HG03060 (cell line): ENCODE measurements around the gene USP24.

Experiments used
- ATAC-seq: cut with Tn5 transposase; IDR thresholded peaks from one replicate; pipeline ENCODE4 v1.9.1; 2021; ENCODE audit warnings: low read depth, moderate number of reproducible peaks; ENCODE audit not compliant: unreplicated experiment

USP24 gene

DNA sequence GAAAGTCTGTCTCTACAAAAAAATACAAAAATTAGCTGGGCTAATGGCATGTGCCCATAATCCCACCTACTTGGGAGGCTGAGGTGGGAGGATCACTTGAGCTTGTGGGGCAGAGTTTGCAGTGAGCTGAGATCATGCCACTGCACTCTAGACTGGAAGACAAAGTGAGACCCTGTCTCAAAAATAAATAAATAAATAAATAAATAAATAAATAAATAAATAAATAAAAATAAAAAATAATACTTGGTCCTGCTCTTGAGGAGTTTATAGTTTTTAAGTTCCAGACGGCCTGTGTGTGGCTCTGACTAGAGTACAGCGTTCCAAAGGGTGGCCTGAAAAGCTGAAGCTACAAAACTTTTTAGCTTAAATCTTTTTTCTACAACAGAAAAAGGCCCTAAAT lies 140.7 kb downstream of the USP24 start:
- no peak for ATAC-seq

DNA sequence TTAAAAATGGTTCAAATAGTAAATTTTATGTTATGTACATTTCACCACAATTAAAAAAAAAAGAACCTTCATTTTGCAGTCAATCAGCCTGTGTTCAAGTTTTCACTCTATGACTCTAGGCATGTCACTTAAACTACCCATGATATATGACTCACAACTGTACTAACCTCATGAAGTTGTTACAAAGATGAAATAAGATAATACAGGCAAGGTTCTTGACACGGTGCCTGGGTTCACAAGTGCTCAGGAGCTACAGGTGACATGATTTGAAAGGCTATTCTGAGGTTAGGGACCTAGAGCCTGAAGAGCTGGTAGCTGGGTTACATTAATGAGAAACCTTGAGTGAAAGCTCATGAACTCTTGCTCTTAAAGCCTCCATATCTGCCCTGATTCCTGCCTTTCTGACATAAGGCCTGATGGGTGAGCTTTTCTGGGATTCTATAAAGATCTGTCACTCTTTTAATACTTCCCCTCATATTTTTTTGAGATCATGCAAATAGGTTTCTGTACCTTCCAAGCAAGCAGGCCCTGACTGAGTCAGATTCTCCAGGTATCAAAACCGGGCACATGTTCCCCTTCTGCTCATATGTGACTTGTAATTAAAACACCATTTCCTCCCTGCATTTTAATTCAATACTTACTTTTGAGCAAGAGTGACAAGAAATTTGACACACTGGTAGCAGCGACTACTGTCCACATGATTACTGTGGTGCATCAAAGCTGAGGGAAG lies 141.8 kb downstream of the USP24 start:
- ATAC-seq, result peak; percentile 56

DNA sequence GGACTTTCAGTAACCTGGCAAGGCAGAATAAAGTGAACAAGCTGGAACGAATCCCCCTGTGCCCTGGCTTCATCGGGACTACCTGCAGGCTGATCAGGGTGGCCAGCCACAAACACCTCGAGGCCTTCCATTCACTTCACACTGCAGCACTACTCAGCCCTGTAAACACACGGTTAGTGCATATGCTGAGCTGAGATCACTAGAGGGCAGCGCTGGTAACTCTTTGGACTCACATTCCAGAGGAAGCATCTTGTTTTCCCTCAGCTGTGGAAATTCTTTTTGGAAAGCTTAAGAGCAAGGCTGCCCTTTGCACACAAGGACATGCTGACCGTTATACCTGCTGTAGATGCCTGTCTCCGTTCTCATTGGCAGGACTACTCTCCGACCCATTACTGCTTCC lies 143.7 kb downstream of the USP24 start:
- ATAC-seq, result no peak

DNA sequence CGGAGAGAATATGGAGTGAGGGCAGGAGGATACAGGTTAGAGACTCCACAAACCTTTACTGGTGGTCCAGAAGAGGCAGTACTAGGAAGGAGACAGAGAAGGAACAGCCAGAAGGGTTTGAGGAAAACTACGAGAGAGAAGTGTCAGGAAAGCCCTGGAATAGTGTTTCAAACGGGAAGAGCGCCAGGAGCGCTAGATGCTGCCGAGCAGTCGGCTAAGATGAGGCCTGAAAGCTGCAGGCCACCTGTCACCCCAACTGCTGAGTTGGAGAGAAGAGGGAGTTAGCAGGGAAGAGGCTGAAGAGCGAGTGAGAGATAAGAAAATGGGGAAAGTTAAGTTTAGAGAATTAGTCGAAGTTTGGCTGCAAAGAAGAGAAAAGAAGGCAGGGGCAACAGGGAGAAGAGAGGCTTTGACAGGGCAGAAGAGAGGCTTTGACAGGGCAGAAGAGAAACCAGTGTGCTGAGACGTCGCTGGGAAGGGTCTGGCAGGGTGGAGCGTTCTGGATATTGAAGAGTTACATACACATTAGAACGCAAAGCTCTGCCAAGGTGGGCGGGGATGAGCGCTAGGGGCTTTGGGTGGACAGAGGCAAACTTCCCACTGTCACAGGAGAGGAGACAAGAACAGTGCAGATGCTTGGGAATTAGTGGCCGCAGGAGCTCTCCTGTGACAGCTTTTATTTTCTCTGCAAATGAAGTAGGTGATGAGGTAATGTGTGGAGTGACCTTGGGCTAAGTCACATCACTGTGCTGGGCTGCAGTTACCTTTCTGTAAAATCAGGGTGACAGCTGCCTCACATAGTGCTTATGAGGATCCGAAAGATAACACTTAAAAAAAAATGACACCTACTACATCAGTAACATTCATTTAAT lies 144.6 kb downstream of the USP24 start:
- ATAC-seq, result no peak

DNA sequence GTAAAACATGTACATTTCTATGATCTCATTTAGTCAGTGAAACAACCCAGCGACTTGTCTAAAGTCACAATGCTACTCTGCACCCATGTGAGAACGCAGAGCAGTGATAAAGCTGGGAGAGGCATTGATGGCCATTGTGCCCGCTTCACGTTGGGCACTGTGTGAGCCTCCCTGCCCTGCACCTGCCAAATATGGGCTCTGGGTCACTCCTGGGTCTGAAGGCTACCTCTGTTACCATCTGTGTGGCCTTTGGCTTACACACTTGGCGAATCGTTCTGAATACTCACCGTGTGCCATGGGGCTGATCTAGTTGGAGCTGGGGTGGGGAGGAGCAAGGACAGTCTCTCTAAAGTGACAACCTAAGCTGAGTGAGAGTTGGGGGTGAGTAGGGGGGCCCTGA lies 145.9 kb downstream of the USP24 start:
- no peak for ATAC-seq

DNA sequence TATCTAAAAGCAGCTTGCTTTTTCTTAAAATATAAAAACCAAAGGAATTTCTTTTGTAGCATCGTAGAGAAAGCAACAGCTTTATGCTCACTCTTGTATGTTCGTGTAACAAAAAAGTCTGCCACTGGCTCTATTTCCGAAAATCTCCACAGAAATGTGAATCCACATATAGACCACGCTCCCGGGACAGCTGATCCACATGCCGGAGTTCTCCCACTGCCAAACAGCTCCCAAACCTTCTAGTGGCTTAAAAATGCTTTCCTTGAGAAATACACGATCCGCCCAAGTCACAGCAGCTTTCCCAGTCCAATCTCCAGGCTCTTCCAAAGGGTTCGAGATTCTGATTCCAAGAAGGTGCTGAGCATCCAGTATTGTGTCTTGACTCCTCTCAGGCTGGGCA lies 146.5 kb downstream of the USP24 start:
- no peak for ATAC-seq

DNA sequence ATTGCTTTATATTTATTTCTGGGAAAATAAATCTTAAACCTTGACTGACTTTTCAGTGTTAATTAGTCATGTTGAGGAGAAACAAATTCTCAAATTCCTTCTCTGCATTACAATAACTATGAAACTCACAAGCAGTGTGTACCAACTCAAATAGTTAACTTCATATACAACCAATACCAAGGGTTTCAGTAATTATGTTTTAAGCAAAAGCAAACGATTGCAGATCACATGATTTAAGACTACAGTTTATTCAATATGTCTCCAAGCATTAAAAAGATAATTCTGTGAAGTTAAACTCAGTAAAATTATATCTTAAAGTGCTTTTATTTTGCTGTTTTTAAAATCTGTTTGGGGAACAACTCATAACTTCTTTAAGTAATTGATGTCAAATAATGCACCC lies 147.2 kb downstream of the USP24 start:
- no peak for ATAC-seq

DNA sequence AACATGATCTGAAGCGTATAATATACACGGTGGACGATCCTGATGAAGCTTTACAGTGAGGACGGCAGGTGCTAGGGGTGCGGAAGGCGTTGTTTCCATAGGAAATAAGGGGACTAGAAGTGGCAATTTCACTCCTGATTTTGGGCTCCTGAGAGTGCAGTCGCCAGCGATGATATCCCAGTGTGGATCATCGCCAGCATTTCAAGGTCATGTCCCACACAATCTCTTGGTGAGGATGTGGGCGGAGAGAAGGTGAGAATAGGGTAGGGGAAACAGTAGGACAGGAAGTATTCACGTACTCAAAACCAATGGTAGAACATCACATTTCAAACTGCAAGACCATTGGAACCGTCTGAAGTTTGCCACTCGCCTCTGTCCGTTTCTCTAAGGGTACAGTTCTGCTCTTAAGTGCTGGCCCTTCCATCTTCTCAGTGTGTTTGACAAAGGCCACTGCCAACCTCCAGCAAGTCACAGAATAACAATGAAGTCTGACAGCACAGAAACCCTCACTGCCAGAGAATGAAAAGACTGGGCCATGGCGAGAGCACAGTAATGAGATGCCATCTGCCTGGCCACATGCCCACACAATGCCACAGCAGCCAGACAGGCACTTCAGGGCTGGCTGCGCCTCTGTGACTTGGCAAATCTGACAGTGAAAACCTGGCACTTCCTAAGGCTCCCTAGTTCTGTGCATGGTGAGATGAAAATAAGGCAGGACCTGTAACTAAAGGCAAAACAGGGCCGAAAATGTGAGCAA lies 148.0 kb downstream of the USP24 start:
- no peak for ATAC-seq

DNA sequence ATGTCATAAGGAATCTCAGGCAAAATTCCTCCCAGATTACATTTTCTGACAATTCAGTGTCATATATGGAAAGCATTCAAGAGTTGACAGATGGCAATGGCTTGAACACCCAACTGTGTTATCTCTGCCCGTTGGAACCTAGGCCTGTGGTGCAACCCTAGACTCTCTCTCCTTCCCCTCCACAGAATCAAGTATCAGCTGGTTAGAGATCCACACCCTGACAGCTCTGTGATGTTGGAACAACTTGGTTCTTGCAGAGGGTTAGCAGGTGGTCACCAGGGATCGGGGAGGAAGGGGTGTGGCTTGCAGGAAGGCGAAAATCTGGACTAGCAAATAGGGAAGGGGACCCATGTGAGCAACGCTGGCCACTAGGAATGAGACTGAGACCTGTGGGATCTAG lies 149.5 kb downstream of the USP24 start:
- ATAC-seq, result no peak

DNA sequence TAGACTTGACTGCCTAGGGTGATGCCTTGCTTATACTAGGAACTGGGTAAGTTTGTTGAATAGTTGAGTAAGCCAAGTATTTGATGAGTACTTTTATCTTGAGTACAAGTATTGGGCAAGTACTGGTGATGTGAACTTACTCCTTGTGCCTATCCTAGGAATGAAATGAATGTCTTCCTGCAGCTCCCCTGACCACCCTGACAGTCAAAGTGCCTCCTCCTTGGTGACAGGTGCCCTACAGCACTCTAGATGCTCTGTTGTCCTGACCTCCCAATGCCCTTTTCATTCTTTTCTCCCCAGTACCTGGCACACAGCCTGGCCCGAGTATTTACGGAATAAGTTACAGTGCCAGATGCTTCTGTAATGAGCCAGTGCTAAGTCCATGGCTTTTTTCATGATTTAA lies 150.3 kb downstream of the USP24 start:
- no peak for ATAC-seq

DNA sequence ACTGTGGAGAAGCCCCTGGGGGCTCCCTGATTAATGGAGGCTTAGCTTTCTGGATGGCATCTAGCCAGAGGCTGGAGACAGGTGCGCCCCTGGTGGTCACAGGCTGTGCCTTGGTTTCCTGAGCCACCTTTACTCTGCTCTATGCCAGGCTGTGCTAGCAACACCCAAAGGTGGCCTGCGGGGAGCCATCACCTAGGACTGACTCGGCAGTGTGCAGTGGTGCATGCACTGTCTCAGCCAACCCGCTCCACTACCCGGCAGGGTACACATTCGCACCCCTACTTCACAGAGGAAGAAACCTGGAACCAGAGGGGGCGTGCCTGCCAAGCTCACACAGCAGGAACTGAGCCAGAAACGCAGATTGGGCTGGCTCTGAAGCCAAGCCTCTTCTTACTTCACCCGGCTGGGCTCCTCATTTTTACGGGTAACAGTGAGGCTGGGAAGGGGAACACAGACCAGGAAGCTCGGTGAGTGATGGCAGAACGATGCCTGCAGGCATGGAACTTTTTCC lies 151.0 kb downstream of the USP24 start:
- ATAC-seq, result no peak

DNA sequence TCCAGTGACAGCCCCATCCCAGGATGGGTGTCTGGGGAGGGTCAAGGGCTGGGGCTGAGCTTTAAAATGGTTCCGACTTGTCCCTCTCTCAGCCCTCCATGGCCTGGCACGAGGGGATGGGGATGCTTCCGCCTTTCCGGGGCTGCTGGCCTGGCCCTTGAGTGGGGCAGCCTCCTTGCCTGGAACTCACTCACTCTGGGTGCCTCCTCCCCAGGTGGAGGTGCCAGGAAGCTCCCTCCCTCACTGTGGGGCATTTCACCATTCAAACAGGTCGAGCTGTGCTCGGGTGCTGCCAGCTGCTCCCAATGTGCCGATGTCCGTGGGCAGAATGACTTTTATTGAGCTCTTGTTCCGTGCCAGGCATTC lies 151.6 kb downstream of the USP24 start:
- no peak for ATAC-seq

DNA sequence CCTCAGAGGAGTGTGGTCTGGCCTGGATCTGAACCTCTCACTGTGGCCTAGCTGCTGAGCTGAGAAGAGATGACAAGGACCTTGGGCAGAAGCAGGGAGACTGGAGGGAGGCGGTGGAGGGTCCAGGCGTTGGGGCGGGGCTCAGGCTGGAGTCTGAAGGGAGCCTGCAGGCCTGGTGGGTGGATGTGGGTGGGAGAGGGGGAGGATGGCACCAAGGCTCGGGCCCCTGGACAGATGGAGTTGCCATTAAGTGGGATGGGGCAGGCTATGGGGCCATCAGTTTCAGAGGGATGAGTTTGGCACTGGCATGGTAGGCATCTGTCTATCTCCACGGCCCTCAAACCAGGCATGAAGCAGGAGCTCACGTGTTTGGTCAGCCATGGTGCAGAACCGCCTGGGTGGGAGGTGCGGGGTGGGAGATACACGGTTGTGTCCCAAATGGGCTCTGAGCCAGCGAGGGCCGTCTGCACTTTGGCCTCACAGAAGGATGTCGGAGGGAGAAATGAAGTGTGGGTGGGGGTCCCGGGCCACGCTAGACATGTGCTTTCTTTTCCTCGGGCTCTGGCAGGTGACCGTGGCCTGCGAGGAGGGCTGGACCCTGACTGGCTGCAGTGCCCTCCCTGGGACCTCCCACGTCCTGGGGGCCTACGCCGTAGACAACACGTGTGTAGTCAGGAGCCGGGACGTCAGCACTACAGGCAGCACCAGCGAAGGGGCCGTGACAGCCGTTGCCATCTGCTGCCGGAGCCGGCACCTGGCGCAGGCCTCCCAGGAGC lies 152.2 kb downstream of the USP24 start:
- ATAC-seq, result no peak

DNA sequence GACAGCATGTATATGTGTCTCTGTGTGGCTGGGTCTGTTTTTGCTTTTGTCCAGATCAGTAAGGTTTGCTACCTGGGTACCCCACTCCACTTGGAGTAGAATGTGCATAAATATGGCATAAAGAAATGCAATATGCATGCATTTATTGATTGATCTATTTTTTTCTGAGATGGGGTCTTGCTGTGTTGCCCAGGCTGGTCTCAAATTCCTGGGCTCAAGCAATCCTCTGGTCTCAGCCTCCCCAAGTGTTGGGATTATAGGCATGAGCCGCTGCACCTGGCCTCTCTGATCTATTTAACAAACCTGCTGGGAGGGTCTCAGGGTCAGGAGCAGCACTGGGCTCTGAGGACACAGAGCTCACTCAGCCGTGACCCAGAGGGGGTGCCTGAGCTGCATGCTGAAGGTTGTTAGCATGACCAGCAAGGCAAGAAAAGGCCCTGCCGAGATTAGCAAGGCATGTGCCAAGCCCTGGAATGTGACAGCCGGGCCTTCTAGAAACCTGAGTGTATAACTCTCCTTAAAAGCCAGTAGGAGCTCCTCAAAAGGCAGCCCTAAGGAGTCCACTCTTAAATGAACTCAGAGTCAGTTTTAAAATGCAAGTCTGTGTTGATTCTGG lies 153.3 kb downstream of the USP24 start:
- ATAC-seq, result no peak

DNA sequence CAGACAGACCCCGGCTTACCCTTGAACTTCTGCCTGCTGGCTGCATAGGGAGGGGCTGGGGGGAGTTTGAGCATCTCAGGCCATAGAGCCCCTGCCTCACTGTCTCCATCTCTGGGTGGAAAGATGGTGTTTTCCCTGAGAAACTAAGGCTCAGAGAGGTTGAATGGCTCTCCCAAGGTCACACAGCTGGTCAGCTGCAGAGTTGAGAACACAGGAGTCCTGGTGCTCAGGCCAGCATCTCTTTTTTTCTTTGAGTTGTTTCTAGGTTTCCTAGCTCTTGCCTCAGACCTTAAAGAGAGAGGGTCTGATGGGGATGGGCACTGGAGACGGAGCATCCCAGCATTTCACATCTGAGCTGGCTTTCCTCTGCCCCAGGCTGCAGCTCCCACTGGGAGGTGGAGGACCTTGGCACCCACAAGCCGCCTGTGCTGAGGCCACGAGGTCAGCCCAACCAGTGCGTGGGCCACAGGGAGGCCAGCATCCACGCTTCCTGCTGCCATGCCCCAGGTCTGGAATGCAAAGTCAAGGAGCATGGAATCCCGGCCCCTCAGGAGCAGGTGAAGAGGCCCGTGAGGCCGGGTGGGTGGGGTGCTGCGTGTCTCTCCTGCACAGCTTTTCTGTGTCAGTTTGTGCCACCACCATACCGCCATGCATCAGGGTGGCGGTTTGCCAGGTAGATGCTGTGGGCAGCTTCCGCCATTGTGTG lies 154.0 kb downstream of the USP24 start:
- ATAC-seq, result no peak

DNA sequence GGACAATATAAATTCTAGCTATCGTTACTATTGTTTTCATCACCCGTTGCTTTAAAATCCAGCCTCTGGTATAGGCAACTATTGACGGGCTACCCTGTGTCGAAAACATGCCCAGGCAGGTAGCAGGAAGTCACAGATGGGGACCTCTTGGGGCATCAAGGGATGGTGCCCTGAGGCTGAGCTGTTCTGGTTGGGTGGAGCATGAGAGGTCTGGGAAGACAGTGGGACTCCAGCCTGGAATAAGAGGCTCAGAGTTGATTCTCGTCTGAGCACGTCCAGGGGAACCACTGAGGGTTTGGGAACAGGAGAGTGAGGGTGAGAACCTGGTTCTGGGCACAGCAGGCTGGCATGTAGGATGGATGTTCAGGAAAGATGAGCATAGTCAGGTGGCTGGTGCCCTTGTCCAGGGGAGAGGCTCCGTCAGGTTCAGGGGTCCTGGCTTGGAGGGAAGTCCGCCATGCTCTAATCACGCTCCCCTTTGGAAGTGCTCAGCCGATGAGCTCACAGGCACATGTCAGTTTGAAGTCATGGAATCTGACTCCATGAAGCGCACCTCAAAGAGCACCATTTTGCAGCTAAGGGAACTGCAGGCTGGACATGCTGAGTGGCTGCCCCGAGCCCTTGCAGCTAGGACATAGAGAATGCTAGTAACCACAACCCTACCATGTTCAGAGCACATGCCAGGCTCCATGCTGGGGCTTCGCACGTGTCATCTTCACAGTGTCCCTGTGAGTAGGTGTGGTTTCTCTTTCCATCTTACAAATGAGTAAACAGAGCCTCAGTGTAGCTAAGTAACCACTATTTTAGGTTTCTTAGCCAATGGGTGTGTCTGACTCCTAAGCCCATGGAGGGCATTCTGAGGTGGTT lies 154.8 kb downstream of the USP24 start:
- no peak for ATAC-seq

DNA sequence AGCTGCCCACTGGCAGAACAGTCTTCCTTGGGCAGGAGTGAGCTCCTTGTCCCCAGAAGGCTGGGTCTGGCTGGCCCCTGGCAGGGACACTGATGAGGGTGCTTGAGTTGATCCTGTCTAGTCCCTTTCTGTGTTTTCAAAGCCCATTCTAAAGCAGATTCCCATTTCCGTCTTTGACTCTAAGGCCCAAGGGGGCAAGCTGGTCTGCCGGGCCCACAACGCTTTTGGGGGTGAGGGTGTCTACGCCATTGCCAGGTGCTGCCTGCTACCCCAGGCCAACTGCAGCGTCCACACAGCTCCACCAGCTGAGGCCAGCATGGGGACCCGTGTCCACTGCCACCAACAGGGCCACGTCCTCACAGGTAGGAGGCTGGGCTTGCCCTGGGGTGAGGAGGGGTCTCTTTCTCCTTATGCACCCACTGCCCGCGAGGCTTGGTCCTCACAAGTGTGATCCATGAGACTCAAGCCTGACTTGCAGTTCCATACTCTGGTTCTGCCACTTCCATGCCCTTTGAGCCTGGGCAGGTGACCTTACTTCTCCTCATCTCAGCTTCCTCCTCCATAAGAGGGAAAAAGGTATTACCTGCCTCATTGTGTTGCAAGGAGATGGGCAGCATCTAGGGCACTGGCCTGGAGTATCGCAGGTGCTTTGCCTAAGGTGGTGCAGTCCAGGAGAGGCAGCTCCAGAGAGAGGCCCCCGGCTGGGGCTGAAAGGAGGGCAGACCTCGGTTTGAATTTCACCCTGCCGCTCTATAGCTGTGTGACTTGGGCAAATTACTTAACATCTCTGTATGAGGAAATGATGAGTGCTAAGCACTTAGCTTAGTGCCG lies 155.6 kb downstream of the USP24 start:
- ATAC-seq, result no peak

DNA sequence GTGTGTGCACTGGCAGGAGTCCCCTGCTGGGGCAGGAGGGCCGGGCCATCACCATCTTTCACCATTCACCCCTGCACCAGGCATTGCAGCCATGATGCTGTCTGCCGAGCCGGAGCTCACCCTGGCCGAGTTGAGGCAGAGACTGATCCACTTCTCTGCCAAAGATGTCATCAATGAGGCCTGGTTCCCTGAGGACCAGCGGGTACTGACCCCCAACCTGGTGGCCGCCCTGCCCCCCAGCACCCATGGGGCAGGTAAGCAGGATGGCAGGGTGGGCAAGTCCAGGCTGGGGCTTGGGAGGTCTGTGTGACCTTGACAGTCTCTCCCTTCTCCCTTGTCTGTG lies 157.2 kb downstream of the USP24 start:
- ATAC-seq, result no peak
